HCT116 (cell line): ENCODE data around the gene BIRC6. TPM values are rescaled to one million over a fixed set of nuclear protein-coding genes. Genes with fewer than 3 reads are reported as not detected.
A peak's percentile ranks its signal among the peaks of the same experiment; 100 is the strongest.

Experiments
- ATAC-seq: fragments of 200-7000 bp; cut with Tn5 transposase; 2 replicates; pipeline ENCODE4 v1.9.1; 2020; ENCODE audit warnings: mild to moderate bottlenecking, moderate library complexity
- BruUV-seq: library from RNA; stranded (reverse); fragments of 400-500 nt; replicated peaks from 2 replicates; lab custom pipeline; 2021; lab: Mats Ljungman, UMichigan
- CTCF ChIA-PET: fragments of 300-600 bp; sonication (Branson Sonifier 250); formaldehyde crosslinking; loops from one replicate; lab custom pipeline; 2021; ENCODE audit warnings: antibody characterized with exemption; lab: Charles Lee
- POLR2A ChIA-PET: fragments of 300-600, 350-600 bp; sonication (Branson Sonifier 250); formaldehyde crosslinking; loops from one replicate; lab custom pipeline; 2021; ENCODE audit warnings: antibody characterized with exemption; lab: Charles Lee
- RAD21 ChIA-PET, 2 experiments: fragments of 300-600 bp; sonication (Branson Sonifier 250); formaldehyde crosslinking; loops; one replicate each; lab custom pipeline; 2023; ENCODE audit warnings: low total read pairs in 2 of 2; ENCODE audit not compliant: uncharacterized antibody in 2 of 2, unreplicated experiment in 2 of 2, low non-redundant PET in 1 of 2; lab: Charles Lee
- DNase-seq: peaks from one replicate; pipeline ENCODE4 v3.0.0-alpha.2; 2010; ENCODE audit warnings: low read depth, low spot score
- H2AFZ ChIP-seq: fragments of 200-600 bp; shearing (Covaris generic), sonication (generic); 2 replicates; pipeline ENCODE4 v1.6.1; 2017; ENCODE audit warnings: low read depth, mixed run types, mixed read lengths, antibody characterized with exemption, low read length; ENCODE audit not compliant: poor library complexity, severe bottlenecking
- H3K27ac ChIP-seq: 2 replicates; pipeline ENCODE4 v1.5.1; 2012; ENCODE audit warnings: low read depth, low read length
- H3K27me3 ChIP-seq: fragments of 200-600 bp; sonication (generic); 2 replicates; pipeline ENCODE4 v1.6.1; 2016; ENCODE audit warnings: mixed run types, low read length, mixed read lengths; ENCODE audit not compliant: insufficient read depth
- H3K36me3 ChIP-seq, 2 experiments: fragments of 200-500 bp in 1 of 2; fragments of 200-600 bp in 1 of 2; sonication (Bioruptor generic) in 1 of 2; sonication (generic) in 1 of 2; 2 replicates each; pipeline versions ENCODE4 v1.5.1 to v1.6.1; 2014 to 2016; ENCODE audit warnings: low read length in 2 of 2, inconsistent platforms in 1 of 2, mixed read lengths in 1 of 2, mixed run types in 1 of 2; ENCODE audit not compliant: insufficient read depth in 2 of 2, control insufficient read depth in 1 of 2
- H3K4me1 ChIP-seq, 2 experiments: fragments of 200-600 bp in 1 of 2; sonication (generic) in 1 of 2; 2 replicates each; pipeline versions ENCODE4 v1.5.1 to v1.6.1; 2012 to 2017; ENCODE audit warnings: low read length in 2 of 2, inconsistent platforms in 1 of 2, mild to moderate bottlenecking in 1 of 2, mixed read lengths in 1 of 2, mixed run types in 1 of 2, moderate library complexity in 1 of 2; ENCODE audit not compliant: insufficient read depth in 2 of 2, control insufficient read depth in 1 of 2
- H3K4me2 ChIP-seq: fragments of 200-600 bp; sonication (generic); 2 replicates; pipeline ENCODE4 v1.6.1; 2017; ENCODE audit warnings: mixed run types, low read length, mixed read lengths
- H3K4me3 ChIP-seq, 2 experiments: fragments of 200-600 bp in 1 of 2; sonication (generic) in 1 of 2; replicated peaks in 1 of 2; 2 replicates each; pipeline ENCODE4 v1.5.1; 2011 to 2016; ENCODE audit warnings: low read length in 2 of 2, control low read depth in 1 of 2, low read depth in 1 of 2, mild to moderate bottlenecking in 1 of 2, mixed read lengths in 1 of 2, mixed run types in 1 of 2
- H3K79me2 ChIP-seq: fragments of 200-600 bp; sonication (generic); 2 replicates; pipeline ENCODE4 v1.6.1; 2017; ENCODE audit warnings: mild to moderate bottlenecking, mixed run types, low read length, moderate library complexity, mixed read lengths; ENCODE audit not compliant: insufficient read depth
- H3K9ac ChIP-seq: fragments of 200-600 bp; sonication (generic); 2 replicates; pipeline ENCODE4 v1.6.1; 2016; ENCODE audit warnings: low read length, mixed read lengths
- H3K9me2 ChIP-seq: fragments of 200-600 bp; sonication (generic), shearing (Covaris generic); 2 replicates; pipeline ENCODE4 v1.6.1; 2017; ENCODE audit warnings: mixed run types, mild to moderate bottlenecking, moderate library complexity; ENCODE audit not compliant: insufficient read depth
- H3K9me3 ChIP-seq, 2 experiments: fragments of 200-500 bp in 1 of 2; fragments of 200-600 bp in 1 of 2; sonication (Bioruptor generic) in 1 of 2; sonication (generic) in 1 of 2; 2 replicates each; pipeline ENCODE4 v1.6.1; 2014 to 2017; ENCODE audit warnings: low read length in 2 of 2, mixed read lengths in 2 of 2, inconsistent platforms in 1 of 2, low read depth in 1 of 2, mild to moderate bottlenecking in 1 of 2, mixed run types in 1 of 2, moderate library complexity in 1 of 2; ENCODE audit not compliant: control insufficient read depth in 1 of 2, insufficient read depth in 1 of 2
- H4K20me1 ChIP-seq: fragments of 200-600 bp; sonication (generic), shearing (Covaris generic); 2 replicates; pipeline ENCODE4 v1.6.1; 2017; ENCODE audit warnings: mixed run types, mild to moderate bottlenecking, moderate library complexity; ENCODE audit not compliant: insufficient read depth
- CEBPB ChIP-seq: IDR thresholded peaks from 2 replicates; pipeline ENCODE4 v1.6.1; 2012; ENCODE audit warnings: low read depth
- EGR1 ChIP-seq: IDR thresholded peaks from 2 replicates; pipeline ENCODE4 v1.6.1; 2012; ENCODE audit warnings: low read depth
- ELF1 ChIP-seq: IDR thresholded peaks from 2 replicates; pipeline ENCODE4 v1.6.1; 2012; ENCODE audit warnings: low read depth, borderline replicate concordance
- FOSL1 ChIP-seq: IDR thresholded peaks from 2 replicates; pipeline ENCODE4 v1.6.1; 2012; ENCODE audit warnings: low read depth
- JUND ChIP-seq: IDR thresholded peaks from 2 replicates; pipeline ENCODE4 v1.6.1; 2012
- POLR2A ChIP-seq: IDR thresholded peaks from 2 replicates; pipeline ENCODE4 v1.7.0; 2011; ENCODE audit warnings: borderline replicate concordance; ENCODE audit not compliant: insufficient read depth, insufficient read length; ENCODE audit errors: extremely low read depth
- RAD21 ChIP-seq: IDR thresholded peaks from 2 replicates; pipeline ENCODE4 v1.6.1; 2012; ENCODE audit warnings: low read depth, mild to moderate bottlenecking
- REST ChIP-seq: IDR thresholded peaks from 2 replicates; pipeline ENCODE4 v1.6.1; 2012; ENCODE audit warnings: low read depth
- SIN3A ChIP-seq: IDR thresholded peaks from 2 replicates; pipeline ENCODE4 v1.6.1; 2012; ENCODE audit warnings: low read depth
- TCF7L2 ChIP-seq: IDR thresholded peaks from 2 replicates; pipeline ENCODE4 v1.7.0; 2011; ENCODE audit warnings: borderline replicate concordance, inconsistent platforms; ENCODE audit not compliant: insufficient read depth, insufficient read length; ENCODE audit errors: extremely low read depth
- ZNF274 ChIP-seq: fragments of 200-500 bp; sonication (Bioruptor generic); IDR thresholded peaks from 2 replicates; pipeline ENCODE4 v1.6.1; 2014; ENCODE audit warnings: mild to moderate bottlenecking, low read depth, low read length, inconsistent platforms
- intact Hi-C: fragments of 100-400 bp; cut with micrococcal nuclease; formaldehyde crosslinking; loops from 2 replicates; pipeline ENCODE4 v1.10.0; 2022
- total RNA-seq: library from RNA; stranded (reverse); gene quantifications from one replicate; pipeline ENCODE4 v1.2.1, GENCODE V29; 2021; ENCODE audit not compliant: unreplicated experiment
- TF ChIP-seq, protein P1 (sequence below): IDR thresholded peaks from 2 replicates; pipeline ENCODE4 v1.6.1; 2012
- TF ChIP-seq, protein P2 (sequence below): IDR thresholded peaks from 2 replicates; pipeline ENCODE4 v1.6.1; 2011; ENCODE audit warnings: mild to moderate bottlenecking, low read length, moderate library complexity; ENCODE audit not compliant: insufficient replicate concordance; ENCODE audit errors: extremely low read depth

The BIRC6 gene
- total RNA-seq, 1 experiment from 2014 or later, result 60.7 TPM

- Histone ChIP-seq H3K4me3 (no peak overlapping the region), H4K20me1 (peaks cover 16% of the 10 kb centered on the region; the same call in 1 of the 2 replicates), H3K4me2 (no peak overlapping the region), H3K27ac (no peak overlapping the region), H3K27me3 (no peaks in the 10 kb centered on the region), H3K36me3 (no peaks in the 10 kb centered on the region), H3K79me2 (peaks cover 97% of the 10 kb centered on the region), H3K9ac (no peak overlapping the region), H3K9me3 (no peaks in the 10 kb centered on the region), H3K4me1 (peaks cover 0 to 5% of the 10 kb centered on the region in 2 experiments; a peak in 1 of 4 replicates), H2AFZ (no peak overlapping the region), H3K9me2 (no peaks in the 10 kb centered on the region)
- no TSS peak for BruUV-seq
- DNase-seq (no peak), ATAC-seq (peak; percentile 25; the same call in 1 of the 2 replicates)
- ChIA-PET POLR2A (no interaction called here), CTCF (no interaction called here), RAD21 (no interaction called here)
- intact Hi-C loops, result no loop called here
- TF ChIP-seq REST (no peak), ELF1 (no peak)
These were observed 68.9 kb downstream of the BIRC6 start for GRCh38 chr2:32425719-32426141.

DNA sequence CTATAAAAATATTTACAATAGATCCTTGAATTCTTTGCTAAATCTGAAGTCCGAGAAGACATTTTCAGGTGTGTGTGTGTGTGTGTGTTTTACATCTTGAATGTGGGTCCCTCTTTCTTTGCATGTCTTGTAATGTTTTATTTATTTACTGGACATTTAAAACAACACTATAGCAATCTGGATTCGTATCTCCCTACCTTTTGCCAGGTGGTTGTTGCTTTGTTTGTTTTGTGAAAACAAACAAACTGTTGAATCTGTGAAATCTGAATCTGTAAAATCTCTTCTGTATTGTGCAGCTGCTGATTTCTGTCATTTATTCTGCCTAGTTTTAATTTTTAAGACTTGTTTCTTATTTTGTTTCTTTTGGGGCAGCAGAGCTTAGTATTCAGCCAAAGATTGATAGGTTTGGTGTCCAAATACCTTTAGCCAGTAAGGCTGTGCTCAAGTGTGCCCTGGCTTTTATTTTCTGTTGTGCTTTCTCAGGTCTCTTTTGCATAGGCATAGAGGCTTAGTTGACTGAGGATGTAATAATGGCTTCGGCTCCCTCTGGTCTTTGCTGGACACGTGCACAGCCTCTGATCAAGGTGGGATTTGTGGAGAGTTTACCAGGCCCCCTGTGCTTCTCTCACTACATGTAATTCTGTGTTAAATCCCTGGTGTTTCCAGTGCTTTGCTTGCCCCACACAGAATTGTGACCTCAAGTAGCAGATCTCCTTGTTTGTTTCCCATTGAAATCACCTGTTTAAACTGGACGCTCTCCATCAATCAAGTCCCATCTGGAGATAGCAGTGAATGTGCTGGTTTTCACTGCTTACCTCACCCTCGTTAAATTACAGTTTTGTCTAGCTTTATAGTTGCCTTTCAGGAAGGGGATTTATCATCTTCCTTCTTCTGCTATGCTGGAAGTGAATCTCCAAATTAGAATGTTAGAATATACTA is 71.1 kb downstream of the BIRC6 start:
- peaks cover 0 to 6% of the 10 kb centered on the region in 2 experiments; a peak in 2 of 4 replicates for H3K36me3 ChIP-seq
- ATAC-seq (no peak), DNase-seq (no peak)
- ChIA-PET POLR2A (no interaction called here), CTCF (no interaction called here), RAD21 (no interaction called here)
- no peak overlapping the region for H3K9ac ChIP-seq
- peaks cover 87% of the 10 kb centered on the region for H3K79me2 ChIP-seq
- intact Hi-C loops, result no loop called here
- H2AFZ ChIP-seq, result no peak overlapping the region
- H3K4me3 ChIP-seq, result no peak overlapping the region
- no peaks in the 10 kb centered on the region for H3K27me3 ChIP-seq
- BruUV-seq, result no TSS peak
- H3K9me3 ChIP-seq, result no peaks in the 10 kb centered on the region
- H3K4me1 ChIP-seq, result peaks cover 0 to 4% of the 10 kb centered on the region in 2 experiments; a peak in 1 of 4 replicates
- no peak overlapping the region for H3K4me2 ChIP-seq
- H3K9me2 ChIP-seq, result no peaks in the 10 kb centered on the region
- H3K27ac ChIP-seq, result no peak overlapping the region
- peaks cover 9% of the 10 kb centered on the region; the same call in 1 of the 2 replicates for H4K20me1 ChIP-seq
- TF ChIP-seq, protein P1, sequence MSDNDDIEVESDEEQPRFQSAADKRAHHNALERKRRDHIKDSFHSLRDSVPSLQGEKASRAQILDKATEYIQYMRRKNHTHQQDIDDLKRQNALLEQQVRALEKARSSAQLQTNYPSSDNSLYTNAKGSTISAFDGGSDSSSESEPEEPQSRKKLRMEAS, result no peak
- no peak for TF ChIP-seq CEBPB
- TF ChIP-seq, protein P2, sequence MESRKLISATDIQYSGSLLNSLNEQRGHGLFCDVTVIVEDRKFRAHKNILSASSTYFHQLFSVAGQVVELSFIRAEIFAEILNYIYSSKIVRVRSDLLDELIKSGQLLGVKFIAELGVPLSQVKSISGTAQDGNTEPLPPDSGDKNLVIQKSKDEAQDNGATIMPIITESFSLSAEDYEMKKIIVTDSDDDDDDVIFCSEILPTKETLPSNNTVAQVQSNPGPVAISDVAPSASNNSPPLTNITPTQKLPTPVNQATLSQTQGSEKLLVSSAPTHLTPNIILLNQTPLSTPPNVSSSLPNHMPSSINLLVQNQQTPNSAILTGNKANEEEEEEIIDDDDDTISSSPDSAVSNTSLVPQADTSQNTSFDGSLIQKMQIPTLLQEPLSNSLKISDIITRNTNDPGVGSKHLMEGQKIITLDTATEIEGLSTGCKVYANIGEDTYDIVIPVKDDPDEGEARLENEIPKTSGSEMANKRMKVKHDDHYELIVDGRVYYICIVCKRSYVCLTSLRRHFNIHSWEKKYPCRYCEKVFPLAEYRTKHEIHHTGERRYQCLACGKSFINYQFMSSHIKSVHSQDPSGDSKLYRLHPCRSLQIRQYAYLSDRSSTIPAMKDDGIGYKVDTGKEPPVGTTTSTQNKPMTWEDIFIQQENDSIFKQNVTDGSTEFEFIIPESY, result no peak
- no peak for TF ChIP-seq FOSL1
- TF ChIP-seq ZNF274, result no peak
- TF ChIP-seq RAD21, result no peak
- TF ChIP-seq JUND, result no peak
- no peak for TF ChIP-seq ELF1
- no peak for TF ChIP-seq EGR1
- TF ChIP-seq POLR2A, result no peak
- TF ChIP-seq SIN3A, result no peak
- no peak for TF ChIP-seq TCF7L2
